Heart left ventricle (tissue), 13 donors: ENCODE results near the gene ZBTB12.

Experiments
- CTCF ChIP-seq, 12 donors: fragments of 200-600 bp; sonication (generic) in 4 of 12; IDR thresholded peaks; one replicate each; pipeline versions ENCODE4 v1.5.0 to v1.8.0; 2018 to 2022; ENCODE audit warnings: antibody characterized with exemption in 12 of 12, mild to moderate bottlenecking in 5 of 12
- POLR2A ChIP-seq, 2 donors: fragments of 450-650 bp; IDR thresholded peaks; one replicate each; pipeline ENCODE4 v1.6.1; 2017; ENCODE audit warnings: antibody characterized with exemption in 2 of 2, mild to moderate bottlenecking in 2 of 2, moderate library complexity in 2 of 2
- donor health status: ischemic (EF 13 %, LVEDD 7.1; RV severe dilation, severe dysfunction).
- donor health status: DM: no; HTN: yes; CAD: no.
- donor health status: DM: no; HTN: no; CAD: no.
- donor health status: ischemic (EF 25% LVEDD 6.9; RV normal size, moderate dysfunction).
- donor health status: ischemic (EF 25% LVEDD 5.7; RV mildly dilated, moderate dysfunction).
- donor health status: ischemic (EF 35%, LVEDD 5.7; RV mildly dilated, moderate dysfunction).
- donor health status: nonischemic (EF 11% LVEDD 7.7; RV severe dilation, severe dysfunction).
- donor health status: DM: yes; HTN: yes; CAD: no.
- donor health status: PGD.
- donor health status: ischemic (EF 29% LVEDD 5.4; RV normal size, mild dysfunction).
- donor health status: nonischemic (EF 23%, LVEDD 6.1; RV moderate dilation, normal function).

GRCh38 chr6:31859923-31860322 is 42.0 kb downstream of the ZBTB12 start:
- TF ChIP-seq POLR2A (IDR thresholded peaks at IDR 0.05) (no peak), CTCF (IDR thresholded peaks at IDR 0.05) (no peak)
